Head of caudate nucleus (tissue), 42 donors: Measurements from ENCODE around the gene HAUS7.

Experiments used
- DNase-seq, 42 donors: peaks; one replicate each; pipeline versions ENCODE4 v3.0.0 to v3.0.0-alpha.2; 2020 to 2021; ENCODE audit warnings: mixed read lengths in 7 of 42
- intact Hi-C: fragments of 100-400 bp; cut with DNase I; formaldehyde crosslinking; loops from one replicate; pipeline ENCODE4 v1.15.0; 2022

Gene HAUS7

DNA sequence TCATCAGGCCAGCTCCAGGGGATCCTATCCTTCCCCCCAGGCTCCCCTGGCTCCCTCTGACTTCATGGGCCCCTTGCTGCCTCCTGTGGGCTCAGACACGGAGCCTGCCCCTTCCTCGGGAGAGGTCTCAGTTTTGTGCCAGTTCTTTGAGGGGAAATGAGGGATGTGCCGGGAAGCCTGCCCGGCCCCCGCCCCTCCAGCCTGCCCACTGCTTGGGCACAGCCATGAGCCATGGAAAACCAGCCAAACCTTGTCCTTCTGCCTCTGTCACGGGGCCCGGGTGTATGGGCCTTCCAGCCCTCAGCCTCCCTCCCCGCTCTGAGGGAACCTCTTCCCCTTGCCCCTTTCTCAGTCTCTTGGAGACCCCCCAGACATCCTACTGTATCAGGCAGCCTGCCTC lies 31.2 kb upstream of the HAUS7 start:
- intact Hi-C loops, result loop anchor here (10.0 kb wide), 1 partner anchor 557 kb away; no protein-coding TSS in a partner anchor
- DNase-seq, result peak in 23 of 42 donors; percentile 22 to 70 (median 39)

DNA sequence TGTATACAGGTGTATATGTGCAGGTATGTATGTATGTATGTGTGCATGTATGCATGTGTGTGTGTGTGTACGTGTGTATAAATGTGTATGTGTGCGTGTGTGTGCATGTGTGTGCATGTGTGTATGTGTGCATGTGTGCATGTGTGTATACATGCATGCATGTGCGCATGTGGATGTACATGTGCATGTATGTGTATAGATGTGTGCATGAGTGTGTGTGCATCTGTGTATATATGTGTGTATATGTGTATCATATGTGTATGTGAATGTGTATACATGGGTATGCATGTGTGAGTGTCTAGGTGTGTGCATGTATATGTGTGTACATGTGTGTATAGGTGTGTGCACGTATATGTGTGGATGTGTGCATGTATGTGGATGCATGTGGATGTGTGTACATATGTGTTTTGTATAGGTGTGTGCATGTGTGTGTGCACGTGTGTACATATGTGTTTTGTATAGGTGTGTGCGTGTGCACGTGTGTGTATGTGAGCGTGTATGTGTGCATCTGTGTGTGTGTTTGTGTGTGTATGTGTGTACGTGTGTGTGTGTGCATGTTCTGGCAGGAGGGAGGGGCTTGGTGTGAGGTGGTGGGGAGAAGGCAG lies 30.4 kb upstream of the HAUS7 start:
- no peak for DNase-seq
- intact Hi-C loops, result loop anchor here (10.0 kb wide), 1 partner anchor 556 kb away; no protein-coding TSS in a partner anchor

DNA sequence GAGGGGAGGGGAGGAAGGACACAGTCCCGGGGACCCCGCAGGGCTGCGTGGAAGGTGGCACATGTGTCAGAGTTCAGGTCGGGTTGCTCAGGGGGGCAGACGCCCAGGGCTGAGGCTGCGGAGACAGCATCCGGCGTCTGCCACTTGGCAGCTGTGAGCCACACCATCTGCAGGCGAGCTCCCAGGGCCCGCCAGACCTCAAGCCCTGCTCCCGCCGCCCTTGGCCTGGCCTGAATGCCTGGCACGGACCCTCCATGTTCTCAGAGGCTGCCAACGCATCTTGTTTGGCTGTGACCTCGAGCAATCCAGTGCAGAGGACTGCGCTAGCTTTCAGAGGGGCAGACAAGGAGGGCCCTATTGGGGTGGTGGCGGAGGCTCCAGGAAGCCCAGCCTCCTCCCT lies 29.5 kb upstream of the HAUS7 start:
- intact Hi-C loops, result loop anchor here (10.0 kb wide), 1 partner anchor 555 kb away; no protein-coding TSS in a partner anchor
- peak; percentile 58 to 90 (median 76) for DNase-seq

DNA sequence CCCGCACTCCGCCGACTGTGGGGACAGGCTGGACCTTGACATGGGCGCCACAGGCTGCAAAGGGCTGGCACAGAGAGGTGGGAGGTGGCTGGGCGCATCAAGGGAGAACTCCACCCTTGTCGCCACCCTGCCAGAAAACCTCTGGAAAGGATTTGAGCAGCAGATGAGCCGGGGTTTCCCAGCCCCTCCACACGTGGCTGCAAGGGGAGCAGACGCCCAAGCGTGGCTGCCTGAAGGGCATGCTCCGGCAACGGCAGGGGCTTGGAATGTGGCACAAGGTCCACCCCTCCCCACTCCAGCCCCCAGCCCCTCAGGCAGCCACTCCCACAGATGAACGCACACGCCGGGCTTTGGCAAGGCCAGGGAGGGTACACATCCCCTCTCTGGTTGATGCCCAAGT lies 29.0 kb upstream of the HAUS7 start:
- intact Hi-C loops, result no loop called here
- DNase-seq, result no peak

DNA sequence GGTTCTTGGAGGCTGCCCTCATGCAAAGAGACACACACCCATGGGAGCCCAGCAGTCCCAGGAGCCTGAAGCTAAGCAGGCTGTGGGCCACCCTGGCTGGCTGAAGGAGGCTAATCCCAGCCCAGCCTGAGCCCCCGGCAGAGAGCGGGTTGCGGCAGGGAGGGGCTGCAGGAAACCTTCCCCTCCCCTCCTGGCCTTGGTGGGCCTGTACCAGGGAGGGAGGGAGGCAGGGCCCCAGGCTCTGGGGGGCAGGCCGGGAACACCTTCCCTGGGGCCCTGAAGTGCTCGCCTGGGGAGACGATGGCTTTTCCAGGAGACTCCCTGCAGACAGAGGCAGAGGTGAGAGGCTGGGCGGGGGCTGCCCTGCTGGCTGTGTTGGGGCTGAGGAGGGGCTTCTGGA lies 28.1 kb upstream of the HAUS7 start:
- no peak for DNase-seq
- intact Hi-C loops, result no loop called here

DNA sequence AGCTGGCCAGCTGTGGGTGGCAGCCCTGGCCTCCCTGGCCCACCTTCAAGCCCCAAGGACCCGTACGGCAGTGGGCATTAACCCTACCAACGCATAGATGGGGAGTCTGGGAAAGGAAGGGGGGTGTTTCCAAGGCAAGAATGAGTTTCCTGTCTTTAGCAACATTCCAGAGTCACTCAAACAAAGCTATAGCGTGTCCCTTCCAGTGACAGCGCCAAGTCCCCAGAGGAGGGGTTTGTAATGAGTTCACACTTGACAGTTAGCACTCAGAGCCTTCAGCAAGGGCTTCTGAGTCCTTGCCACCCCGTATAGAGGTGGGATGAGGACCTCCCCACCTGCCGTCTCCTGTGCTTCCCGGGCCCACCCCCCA lies 26.2 kb upstream of the HAUS7 start:
- DNase-seq, result no peak
- intact Hi-C loops, result no loop called here

DNA sequence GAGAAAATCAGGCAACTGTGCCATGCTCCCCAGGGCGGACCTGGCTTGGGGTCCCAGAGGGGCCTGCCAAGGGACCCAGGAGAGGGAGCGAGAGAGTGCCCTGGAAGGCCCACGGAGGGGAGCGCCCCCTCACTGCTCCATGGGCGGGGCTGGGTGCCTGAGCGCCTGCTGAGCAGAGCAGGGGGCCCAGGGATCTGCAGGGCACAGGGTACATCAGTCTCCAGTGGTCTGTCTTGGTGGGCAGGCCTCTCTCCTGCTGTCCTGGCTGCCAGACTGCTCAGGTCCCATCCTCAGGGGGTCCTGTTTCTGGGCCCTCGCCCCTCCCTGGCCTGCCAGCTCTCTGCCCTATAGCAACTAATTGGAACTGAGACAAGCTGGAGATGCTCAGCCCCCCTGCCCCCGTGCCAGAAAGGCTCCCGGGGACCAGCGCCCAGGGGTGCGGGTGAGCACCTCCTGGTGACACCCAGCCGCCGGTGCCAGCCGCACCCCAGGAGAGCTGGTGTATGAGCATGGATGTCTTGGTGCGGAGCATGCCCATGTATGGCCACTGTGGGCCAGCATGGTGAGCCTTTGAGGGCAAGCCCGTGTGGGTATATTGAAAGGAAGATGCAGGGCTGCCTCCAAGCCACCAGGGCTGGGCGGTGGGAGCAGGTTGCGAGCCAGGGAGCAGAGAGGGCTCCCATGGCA lies 25.7 kb upstream of the HAUS7 start:
- DNase-seq, result no peak
- intact Hi-C loops, result no loop called here

DNA sequence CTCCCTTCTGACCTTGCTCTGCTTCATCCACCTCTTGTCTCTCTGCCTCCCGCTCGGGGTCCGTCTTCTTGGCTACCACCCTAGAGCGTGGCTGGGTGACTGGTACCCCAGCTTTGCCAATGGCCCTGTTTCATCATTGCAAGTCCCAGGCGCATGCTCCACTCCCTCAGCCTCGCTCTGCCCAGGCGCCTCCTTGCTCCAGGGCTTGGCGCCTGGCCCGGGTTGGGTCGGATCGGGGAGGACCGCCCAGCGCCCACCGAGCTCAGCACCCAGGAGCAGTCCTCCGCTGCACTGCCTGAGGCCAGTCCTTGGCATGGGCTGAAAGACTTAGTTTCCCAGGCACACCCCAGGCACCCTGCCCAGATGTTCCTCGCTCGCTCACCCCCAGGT lies 25.0 kb upstream of the HAUS7 start:
- peak in 13 of 42 donors; percentile 16 to 56 (median 32) for DNase-seq
- intact Hi-C loops, result no loop called here

DNA sequence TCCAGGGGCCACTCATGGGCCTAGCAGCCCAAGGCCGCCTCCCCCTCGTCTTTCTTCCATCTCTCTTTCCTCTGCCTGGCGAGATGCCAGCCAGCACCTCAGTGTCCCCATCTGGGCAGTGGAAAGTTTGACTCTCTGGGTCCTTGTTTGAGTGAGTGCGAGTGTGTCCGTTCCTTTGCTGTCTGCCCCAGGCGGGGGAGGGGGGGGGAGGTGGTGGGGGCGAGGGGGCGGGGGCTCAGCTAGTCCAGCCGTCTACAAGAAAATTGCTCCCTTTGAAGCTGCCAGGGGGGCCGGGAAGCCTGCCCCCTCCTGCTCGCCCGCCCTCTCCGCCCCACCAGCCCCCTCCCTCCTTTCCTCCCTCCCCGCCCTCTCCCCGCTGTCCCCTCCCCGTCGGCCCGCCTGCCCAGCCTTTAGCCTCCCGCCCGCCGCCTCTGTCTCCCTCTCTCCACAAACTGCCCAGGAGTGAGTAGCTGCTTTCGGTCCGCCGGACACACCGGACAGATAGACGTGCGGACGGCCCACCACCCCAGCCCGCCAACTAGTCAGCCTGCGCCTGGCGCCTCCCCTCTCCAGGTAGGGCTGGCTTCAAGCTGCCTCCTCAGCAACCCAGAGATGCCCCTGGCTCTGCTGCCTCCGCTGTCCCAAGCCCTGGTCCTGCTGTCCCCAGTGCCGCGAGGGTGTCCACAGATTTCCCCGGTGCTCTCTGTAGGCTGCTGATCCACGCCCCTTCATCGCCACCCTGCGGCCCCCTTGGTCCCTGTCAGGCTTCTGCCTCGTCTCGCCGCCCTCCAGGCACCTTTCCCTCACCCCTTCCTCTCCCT lies 24.4 kb upstream of the HAUS7 start, which contains the start of gene BGN:
TSS of gene BGN (plus strand) at position 440 of the 821 bp plus-strand sequence. CDS start 9,652 bp downstream, outside the sequence.
- peak in 33 of 42 donors; percentile 10 to 77 (median 43) for DNase-seq
- intact Hi-C loops, result no loop called here

DNA sequence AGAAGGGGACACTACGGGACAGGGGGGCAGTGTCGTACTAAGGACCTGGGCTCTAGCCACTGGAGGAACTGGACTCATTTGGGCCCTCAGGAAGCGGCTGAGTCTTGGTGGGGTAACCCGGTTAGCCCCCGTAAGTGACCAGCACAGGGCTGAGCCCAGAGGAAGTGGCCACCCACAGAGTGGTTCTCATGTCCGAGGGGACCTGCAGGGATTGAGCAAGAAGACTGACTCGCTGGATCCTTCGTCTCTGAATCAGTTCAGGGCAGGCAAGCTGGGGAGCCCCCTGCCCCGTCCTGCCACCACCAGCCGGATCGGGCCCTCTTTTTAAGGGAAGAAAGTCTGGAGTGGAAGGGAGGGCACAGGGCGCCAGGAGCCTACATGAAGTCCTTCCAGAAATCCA lies 23.7 kb upstream of the HAUS7 start:
- DNase-seq, result no peak
- intact Hi-C loops, result no loop called here

DNA sequence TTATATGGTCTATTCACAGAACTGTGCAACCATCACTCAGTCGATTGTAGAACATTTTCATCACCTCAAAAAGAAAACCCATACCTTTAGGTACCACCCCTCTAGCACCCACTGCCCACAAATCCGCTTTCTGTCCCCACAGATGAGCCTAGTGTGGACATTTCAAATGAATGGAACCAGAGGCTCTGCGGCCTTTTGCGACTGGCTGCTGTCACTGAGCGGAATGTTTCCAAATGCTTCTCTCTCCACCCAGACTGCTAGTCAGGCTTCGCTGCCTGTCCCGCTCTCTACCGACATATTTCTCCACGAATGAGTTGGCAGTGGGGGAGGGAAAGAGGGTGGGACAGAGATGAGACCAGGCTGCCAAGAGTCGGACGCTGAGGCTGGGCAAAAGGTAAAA lies 22.7 kb upstream of the HAUS7 start:
- intact Hi-C loops, result no loop called here
- no peak for DNase-seq

DNA sequence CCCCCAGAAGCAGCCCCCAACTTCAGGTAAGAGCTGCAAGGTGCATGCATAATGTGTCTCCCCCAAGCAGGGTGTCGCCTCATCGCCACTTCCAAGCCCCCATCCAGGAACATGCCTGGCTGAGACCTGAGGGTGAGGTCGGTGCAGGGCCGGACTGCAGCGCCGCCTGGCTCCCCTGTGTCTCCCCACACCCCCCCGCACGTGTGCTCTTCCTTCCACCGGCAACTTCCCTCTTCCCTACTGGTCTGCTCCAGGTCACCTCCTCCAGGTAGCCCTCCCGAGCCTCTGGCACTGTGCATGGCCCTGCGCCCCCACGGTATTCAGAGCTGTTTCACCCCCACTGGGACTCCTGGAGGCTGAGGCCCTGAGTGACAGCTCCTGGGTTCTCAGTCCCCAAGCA lies 22.2 kb upstream of the HAUS7 start:
- intact Hi-C loops, result no loop called here
- no peak for DNase-seq

DNA sequence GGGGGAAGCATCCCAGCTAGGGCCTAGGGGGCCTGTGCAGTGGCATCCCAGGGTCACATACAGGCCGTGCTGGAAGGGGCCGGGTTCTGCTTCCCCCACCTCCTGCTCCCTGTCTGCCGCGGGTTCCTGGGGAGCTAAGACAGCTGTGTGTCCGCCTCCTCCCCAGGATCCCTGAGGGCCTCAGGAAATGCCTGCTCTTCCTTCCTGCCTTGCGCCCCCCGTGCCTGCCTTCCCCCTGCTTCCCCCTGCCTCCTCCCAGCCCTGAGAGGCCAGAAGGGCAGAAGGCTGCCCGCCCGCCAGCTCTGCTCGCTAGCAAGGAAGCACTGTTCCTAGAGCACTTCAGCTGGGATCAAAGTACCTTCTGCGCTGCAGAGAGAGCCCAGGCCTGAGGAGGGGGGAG lies 21.5 kb upstream of the HAUS7 start:
- DNase-seq, result no peak
- intact Hi-C loops, result no loop called here

DNA sequence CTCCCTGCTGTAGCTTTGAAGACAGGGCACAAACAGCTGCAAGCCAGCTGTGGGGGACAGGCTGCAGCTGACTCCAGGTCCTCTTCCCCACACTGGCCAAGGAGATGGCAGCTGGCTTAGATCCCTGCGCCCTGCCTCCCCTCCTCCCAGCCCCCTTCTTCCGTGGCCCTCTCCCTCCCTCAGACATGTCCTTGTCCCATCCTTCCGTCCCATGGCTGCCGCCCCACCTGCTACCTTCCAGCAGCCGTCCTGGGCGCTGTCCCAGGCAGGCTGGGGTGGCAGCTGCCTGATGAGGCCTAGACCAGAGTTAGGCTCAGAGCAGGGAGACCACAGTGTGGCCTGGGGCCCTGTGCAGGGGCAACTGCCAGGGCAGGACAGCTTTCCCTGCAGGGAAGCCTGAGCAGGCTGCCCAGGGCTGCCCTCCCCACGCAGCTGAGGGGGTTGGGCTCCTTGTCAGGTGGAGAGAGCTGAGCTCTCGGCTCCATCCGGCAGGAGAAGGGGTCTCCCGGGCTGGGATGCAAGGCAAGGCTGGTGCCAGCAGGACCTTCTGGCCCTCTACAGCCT lies 21.1 kb upstream of the HAUS7 start:
- intact Hi-C loops, result no loop called here
- DNase-seq, result no peak

DNA sequence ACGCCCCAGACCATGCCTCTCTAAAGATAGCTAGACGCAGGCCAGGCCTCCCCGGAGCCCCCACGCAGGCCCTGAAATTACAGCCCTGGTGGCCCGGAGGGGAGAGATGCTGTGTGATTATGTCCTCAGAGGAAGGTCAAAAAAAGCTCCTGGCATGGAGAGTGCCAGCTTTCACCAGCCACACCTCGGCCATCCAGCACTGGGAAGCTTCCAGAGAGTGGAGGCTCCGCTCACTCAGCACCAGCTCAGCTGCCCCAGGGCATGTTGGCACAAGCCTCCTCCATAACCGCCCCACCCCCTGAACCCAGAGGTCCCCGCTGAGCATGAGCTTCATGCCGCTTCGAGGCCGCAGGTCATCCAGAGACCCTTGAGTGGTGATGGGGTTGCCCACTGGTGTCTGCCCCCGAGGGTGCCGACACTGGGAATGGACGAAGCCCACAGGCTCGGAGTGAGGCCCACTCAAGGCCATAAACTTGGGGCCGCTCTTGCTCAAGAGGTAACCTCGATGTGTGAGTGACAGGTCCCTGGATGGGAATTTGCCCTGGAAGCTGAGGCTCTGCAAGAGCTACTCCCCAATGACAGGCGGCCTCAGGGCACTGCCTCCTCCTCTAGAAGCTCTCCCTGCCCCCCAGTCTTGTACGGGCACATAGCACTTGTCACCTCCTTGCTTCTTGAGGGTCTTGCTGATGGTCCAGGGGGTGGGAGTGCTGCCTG lies 20.0 kb upstream of the HAUS7 start:
- intact Hi-C loops, result no loop called here
- DNase-seq, result no peak

DNA sequence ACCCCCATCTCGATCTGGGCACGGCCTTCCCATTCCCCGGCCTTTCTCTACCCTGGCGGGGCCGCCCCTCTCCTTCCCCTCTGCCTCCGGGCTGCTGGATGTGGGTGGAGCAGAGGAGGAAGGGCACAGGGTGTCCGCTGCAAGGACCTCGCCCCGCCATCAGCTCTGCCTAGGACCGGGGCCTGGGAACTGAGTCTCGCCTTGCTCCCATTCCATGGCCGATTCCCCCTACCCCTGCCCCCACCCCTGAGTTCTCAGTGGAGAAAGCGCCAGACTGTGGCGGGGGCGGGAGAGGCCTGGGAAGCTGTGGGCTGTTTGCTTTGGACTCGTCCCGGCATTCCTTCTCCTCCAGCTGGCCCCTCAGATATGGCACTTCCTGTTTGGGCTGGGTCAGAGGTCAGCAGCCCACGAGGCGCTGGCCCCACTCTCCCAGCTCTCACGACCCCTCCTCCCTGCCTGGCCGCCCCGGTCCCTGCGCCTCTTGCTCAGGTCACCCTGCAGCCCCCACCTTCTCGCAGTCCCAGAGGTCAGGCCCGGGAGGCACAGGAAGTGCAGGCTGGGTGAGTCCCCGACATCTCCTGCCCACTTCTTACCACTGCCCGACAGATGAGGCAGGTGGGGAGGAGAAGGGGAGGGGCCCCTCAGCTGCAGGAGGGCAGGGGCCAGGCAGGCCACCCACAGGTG lies 18.0 kb upstream of the HAUS7 start:
- intact Hi-C loops, result no loop called here
- no peak for DNase-seq

DNA sequence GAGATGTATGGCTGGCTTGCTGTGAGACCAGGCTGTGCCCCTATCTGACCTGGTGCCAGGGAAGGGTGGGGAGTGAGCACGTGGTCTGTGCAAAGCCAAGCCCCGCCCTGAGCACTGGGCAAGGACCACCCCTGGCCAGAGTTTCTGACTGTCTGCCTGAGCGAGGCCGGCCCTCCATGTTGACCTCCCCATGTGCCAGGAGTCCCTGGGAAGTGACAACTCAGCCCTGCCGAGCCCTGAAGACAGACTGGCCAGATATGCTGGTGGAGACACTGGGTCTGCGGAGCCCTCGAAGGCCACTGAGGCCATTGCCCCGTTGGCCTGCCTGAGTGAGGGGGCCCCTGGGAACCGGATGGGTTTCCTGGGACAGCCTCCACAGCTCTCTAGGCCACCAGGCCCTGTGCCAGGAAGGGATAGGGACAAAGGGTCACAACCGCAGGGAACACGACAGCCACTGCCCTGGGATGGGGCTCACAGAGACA lies 17.3 kb upstream of the HAUS7 start:
- DNase-seq, result no peak
- intact Hi-C loops, result no loop called here

DNA sequence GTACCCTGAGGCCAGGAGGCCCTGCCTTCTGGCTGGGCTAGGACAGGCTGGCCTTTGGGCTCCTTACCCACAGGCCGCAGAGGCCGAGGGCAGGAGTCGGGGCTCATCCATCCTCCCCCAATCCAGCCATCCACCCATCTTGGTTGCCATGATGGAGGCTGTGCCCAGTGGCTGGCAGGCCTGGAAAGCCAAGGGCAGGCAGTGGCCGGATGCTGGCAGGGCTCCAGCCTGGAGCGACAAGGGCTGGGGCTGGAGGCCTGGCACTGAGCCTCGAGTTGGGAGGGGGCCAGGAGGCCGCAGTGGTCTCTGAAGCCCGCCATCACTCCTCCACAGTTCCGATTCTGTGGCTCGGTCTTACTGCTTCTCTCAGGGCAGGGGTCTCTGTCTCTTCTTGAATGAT lies 15.8 kb upstream of the HAUS7 start:
- no peak for DNase-seq
- intact Hi-C loops, result no loop called here
